ENCODE measurements around the gene MRPS25.
A peak's percentile ranks its signal among the peaks of the same experiment; 100 is the strongest.

The MRPS25 gene

GRCh38 chr3:15081960-15082664 is 17.0 kb upstream of the MRPS25 start:
- no peak for DNase-seq (ENCODE audit: low read depth)

- no peak for DNase-seq (ENCODE audit: low read depth)
These were observed 14.0 kb upstream of the MRPS25 start for GRCh38 chr3:15079091-15079490.

GRCh38 chr3:15074500-15074899 is 9.4 kb upstream of the MRPS25 start:
- no peak for DNase-seq (ENCODE audit: low read depth)

GRCh38 chr3:15071699-15072098 is 6.6 kb upstream of the MRPS25 start:
- no peak for DNase-seq (ENCODE audit: low read depth)

- DNase-seq (ENCODE audit: low read depth) = no peak
These were observed 4.3 kb upstream of the MRPS25 start for GRCh38 chr3:15069441-15069840.

GRCh38 chr3:15066467-15066866 is 1.4 kb upstream of the MRPS25 start:
- no peak for DNase-seq (ENCODE audit: low read depth)

GRCh38 chr3:15065550-15066007 is 464 bp upstream of the MRPS25 start:
- no peak for DNase-seq (ENCODE audit: low read depth)

GRCh38 chr3:15064299-15064834 is 748 bp downstream of the MRPS25 start:
- DNase-seq (ENCODE audit: low read depth) = peak; percentile 3

GRCh38 chr3:15063656-15064286 is 1.3 kb downstream of the MRPS25 start:
- DNase-seq (ENCODE audit: low read depth) = no peak

- DNase-seq (ENCODE audit: low read depth) = no peak
These were observed 1.9 kb downstream of the MRPS25 start for GRCh38 chr3:15063238-15063637.

GRCh38 chr3:15060029-15060428 is 5.1 kb downstream of the MRPS25 start:
- no peak for DNase-seq (ENCODE audit: low read depth)

- no peak for DNase-seq (ENCODE audit: low read depth)
These were observed 8.3 kb downstream of the MRPS25 start for GRCh38 chr3:15056676-15057404.

GRCh38 chr3:15055019-15055557 is 10.0 kb downstream of the MRPS25 start:
- peak; percentile 5 for DNase-seq (ENCODE audit: low read depth)

GRCh38 chr3:15053541-15053940 is 11.6 kb downstream of the MRPS25 start:
- no peak for DNase-seq (ENCODE audit: low read depth)

- DNase-seq (ENCODE audit: low read depth) = no peak
These were observed 12.5 kb downstream of the MRPS25 start for GRCh38 chr3:15052335-15053242.

GRCh38 chr3:15051531-15051930 is 13.6 kb downstream of the MRPS25 start:
- peak; percentile 7 for DNase-seq (ENCODE audit: low read depth)

- DNase-seq (ENCODE audit: low read depth) = no peak
These were observed 14.6 kb downstream of the MRPS25 start for GRCh38 chr3:15050405-15051092.

GRCh38 chr3:15049584-15049983 is 15.5 kb downstream of the MRPS25 start:
- DNase-seq (ENCODE audit: low read depth) = no peak

GRCh38 chr3:15045667-15046066 is 19.4 kb downstream of the MRPS25 start:
- DNase-seq (ENCODE audit: low read depth) = no peak

- DNase-seq (ENCODE audit: low read depth) = no peak
These were observed 20.8 kb downstream of the MRPS25 start for GRCh38 chr3:15044326-15044725.
